HG03432 (cell line): ENCODE measurements around the gene C20orf173.
"Not testable (repeated sequence)": the region's sequence is repeated elsewhere in the genome, so short reads cannot be mapped to it uniquely, and the experiment has no call there.

Experiments
- ATAC-seq: cut with Tn5 transposase; IDR thresholded peaks from one replicate; pipeline ENCODE4 v1.9.1; 2021; ENCODE audit warnings: mild to moderate bottlenecking, moderate library complexity; ENCODE audit not compliant: unreplicated experiment

The C20orf173 gene

GRCh38 chr20:35547329-35547728 lies 17.9 kb upstream of the C20orf173 start:
- ATAC-seq, result no peak

DNA sequence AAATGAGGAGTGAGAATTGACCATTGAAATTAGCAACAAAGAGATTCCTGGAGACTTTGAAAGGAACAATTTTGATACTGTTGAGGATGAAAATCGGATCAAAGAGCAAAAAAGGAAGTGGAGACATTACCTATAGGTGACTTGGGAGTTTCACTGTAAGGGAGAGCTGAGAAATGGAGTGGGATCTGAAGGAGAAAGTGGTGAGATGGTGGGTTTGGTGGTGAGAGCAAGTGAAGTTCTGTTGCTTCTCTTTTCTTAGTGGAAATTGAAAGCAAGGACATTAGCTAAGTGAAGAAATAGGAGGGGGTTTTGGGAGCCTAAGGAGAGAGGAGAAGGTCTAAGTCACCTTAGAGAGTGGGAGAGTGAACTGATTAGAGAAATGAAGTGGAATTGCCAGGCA lies 16.7 kb upstream of the C20orf173 start:
- ATAC-seq, result no peak

GRCh38 chr20:35544941-35545340 lies 15.5 kb upstream of the C20orf173 start:
- ATAC-seq, result not testable (repeated sequence)

- ATAC-seq, result no peak
These were observed 15.0 kb upstream of the C20orf173 start for GRCh38 chr20:35544436-35544835.

DNA sequence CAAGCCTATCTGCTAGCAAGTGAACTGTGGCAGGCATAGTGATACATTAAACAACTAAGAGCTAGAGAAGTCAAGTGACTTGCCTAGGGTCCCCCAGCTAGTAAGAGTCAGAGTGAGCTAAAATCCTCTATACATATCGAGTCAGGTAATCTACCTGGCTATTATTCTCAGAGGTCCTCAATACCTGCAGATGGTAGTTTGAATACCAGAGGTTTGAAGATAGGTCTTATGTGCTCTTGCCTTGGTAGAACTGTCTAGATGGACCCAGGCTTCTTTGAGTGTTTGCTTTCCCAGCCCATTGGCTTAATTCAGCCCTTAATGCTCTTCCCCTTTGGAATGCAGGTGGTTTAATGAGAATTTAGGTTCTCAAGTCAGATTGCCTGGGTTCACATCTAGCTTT lies 13.5 kb upstream of the C20orf173 start:
- ATAC-seq, result no peak

DNA sequence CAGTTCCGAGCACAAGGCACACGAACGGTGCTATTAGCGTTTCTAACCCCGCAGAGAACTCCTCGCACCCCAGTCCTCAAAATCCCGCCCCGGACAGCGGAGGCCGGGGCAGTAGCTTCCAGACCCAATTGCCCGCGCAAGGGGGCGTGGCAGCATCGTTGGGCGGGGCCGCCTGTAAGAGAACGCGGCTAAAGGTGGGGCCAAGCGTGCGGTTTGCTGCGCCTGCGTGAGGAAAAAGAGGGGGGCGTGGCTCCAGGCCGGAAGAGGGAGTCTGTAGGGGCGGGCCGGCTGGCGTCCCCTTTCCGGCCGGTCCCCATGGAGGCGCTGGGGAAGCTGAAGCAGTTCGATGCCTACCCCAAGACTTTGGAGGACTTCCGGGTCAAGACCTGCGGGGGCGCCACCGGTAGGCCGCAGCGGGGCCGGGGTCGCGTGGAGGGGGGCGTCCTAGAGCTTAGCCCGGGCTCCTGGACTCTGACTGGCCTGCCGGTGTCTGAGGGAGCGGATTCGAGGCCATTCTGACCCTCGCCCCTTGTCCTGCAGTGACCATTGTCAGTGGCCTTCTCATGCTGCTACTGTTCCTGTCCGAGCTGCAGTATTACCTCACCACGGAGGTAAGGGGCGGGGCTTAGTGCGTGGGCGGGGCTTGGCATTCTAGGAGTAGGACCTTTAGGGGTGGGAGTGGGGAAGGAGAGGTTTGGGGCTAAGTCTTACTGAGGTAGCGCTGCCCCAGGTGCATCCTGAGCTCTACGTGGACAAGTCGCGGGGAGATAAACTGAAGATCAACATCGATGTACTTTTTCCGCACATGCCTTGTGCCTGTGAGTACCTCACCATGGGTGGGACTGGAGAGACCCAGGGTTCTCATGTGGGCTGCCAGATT lies 12.6 kb upstream of the C20orf173 start, which contains the start of gene ERGIC3:
Gene ERGIC3, plus strand, starts transcription at position 296 of the 880 bp plus-strand sequence. Its CDS starts 20 bp downstream, at position 316.
- ATAC-seq, result peak; percentile 93

GRCh38 chr20:35541118-35541782 lies 11.8 kb upstream of the C20orf173 start:
- no peak for ATAC-seq

- ATAC-seq, result peak; percentile 44
These were observed 10.3 kb upstream of the C20orf173 start for GRCh38 chr20:35539756-35540212.

- no peak for ATAC-seq
These were observed 2.2 kb downstream of the C20orf173 start for GRCh38 chr20:35527122-35527769.

DNA sequence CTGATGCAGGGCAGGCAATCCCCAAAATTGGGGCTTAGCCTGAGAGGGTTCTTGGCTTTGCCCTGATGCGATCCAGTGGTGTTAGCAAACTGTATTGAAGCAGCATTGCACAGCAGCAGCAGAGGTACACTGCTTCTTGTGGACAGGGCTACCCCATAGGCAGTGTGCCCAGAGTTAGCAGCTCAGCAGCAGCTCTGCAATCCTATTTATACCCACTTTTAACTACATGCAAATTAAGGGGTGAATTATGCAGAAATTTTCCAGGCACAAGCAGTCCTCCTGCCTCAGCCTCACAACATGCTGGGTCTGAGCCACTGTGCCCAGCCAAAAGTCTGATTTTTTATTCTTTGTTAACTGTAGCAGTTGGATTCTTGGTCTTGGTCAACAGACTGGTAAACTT lies 3.8 kb downstream of the C20orf173 start:
- no peak for ATAC-seq

DNA sequence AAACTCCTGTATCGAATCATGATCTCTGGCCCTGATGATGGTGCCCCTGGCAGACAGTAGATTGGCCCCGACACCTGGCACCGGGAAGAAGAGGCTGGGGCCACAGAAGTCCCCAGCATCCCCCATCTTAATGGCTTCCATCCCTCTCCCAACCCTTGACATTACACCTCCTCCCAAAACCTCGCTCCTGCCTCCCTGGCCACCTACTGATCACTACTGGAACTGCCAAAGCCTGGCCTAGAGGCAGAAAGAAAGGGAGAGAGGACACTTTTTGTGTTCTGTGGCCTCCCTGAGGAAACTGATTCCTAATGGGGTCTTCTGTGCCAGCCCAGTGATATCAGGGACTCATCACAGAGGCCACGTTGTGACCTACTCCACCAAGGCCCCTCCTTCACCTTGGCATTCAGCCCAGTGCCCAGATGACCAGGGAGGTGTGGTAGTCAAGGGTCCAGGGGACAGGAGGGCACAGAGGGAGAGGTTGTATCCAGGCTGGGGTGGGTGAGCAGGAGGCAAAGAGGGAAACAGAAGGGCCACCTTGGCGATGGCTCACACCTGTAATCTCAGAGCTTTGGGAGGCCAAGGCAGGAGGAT lies 6.1 kb downstream of the C20orf173 start:
- no peak for ATAC-seq

DNA sequence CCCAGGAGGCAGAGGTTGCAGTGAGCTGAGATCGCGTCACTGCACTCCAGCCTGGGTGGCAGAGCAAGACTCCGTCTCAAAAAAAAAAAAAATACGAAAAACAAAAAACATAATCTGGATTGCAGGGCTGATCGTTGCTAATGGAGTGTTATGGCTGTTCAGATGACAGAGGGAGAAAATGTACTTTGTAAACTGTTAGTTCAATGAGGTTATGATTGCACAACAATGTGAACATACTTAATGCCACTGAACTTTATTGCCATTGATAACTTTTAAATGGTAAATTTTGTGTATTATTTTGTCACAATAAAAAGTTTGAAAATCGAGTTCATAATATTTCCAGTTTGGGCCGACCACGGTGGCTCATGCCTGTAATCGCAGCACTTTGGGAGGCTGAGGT lies 10.5 kb downstream of the C20orf173 start:
- ATAC-seq, result no peak

- not testable (repeated sequence) for ATAC-seq
These were observed 11.7 kb downstream of the C20orf173 start for GRCh38 chr20:35517767-35518166.

DNA sequence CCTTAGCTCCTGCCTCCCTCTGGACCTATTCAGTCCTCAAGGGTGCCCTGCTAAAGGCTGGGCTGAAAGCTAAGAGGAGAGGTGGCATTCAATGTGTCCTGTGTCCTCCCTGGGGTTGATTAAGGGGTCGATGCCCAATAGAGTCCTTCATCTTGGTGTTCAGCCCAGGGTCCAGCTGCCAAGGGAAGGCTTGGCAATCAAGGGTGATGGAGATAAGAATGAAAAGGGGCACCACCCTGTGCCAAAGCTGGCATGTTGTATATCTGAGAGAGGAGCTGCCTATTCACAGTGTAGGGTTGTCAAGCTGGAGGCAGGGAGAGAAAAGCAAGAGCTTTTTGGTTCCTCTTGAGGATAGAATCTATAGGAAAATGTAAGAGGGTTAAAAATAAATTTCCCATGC lies 12.3 kb downstream of the C20orf173 start:
- ATAC-seq, result no peak

DNA sequence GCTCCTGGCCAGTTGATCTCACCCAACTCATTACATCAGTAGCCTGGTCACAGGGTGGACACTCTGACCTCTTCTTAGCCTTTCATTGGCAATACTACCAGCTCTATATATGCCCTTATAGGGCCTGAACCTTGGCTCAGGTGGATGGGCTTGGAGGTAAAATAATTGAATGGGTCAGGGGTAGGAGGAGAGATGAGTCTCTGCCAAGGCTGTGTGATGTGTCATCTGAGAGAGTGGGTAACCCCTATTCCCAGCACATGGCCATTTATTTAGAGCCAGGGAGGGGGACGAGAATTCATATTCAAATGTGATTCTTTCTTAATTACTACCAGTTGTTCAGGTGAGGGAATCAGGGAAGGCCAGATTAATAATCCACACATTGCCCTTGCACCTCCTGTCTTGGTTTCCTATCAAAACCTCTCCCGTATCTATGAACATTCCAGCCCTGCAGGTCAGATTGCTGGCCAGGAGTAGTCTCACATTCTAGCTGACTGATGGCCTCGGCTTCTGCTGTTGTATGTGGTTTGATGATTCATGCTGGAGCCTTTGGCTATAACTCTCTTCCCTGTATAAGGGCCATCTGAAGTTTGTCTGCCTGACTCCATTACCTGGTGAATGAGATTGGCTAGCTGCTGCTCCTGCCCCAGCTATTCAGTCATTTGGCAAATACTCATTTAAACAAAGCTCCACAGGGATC lies 13.4 kb downstream of the C20orf173 start:
- no peak for ATAC-seq

- ATAC-seq, result no peak
These were observed 14.1 kb downstream of the C20orf173 start for GRCh38 chr20:35515341-35515740.

- ATAC-seq, result no peak
These were observed 15.0 kb downstream of the C20orf173 start for GRCh38 chr20:35514371-35514932.

- no peak for ATAC-seq
These were observed 17.5 kb downstream of the C20orf173 start for GRCh38 chr20:35511814-35512420.

GRCh38 chr20:35510951-35511735 lies 18.3 kb downstream of the C20orf173 start:
- ATAC-seq, result no peak
